ENCODE data around the gene ITPR2. TPM values are rescaled to one million over a fixed set of nuclear protein-coding genes. Genes with fewer than 3 reads are reported as not detected.

ITPR2 gene
- total RNA-seq, 1 donor from 2014 or later = 71.7 TPM

- ATAC-seq = no peak
- intact Hi-C loops (cut with DNase I) = no loop called here
- no peak for DNase-seq (ENCODE audit: low spot score)
Observed at GRCh38 chr12:26293612-26294011, 539.4 kb downstream of the ITPR2 start.

GRCh38 chr12:26292596-26292995 is 540.4 kb downstream of the ITPR2 start:
- intact Hi-C loops (cut with DNase I) = no loop called here

GRCh38 chr12:26290565-26290964 is 542.4 kb downstream of the ITPR2 start:
- intact Hi-C loops (cut with DNase I) = no loop called here
- ATAC-seq (no peak), DNase-seq (ENCODE audit: low spot score) (no peak)

More at GRCh38 chr12:26292596-26292995, 540.4 kb downstream of the ITPR2 start:
- DNase-seq (ENCODE audit: low spot score) (no peak), ATAC-seq (no peak)

DNA sequence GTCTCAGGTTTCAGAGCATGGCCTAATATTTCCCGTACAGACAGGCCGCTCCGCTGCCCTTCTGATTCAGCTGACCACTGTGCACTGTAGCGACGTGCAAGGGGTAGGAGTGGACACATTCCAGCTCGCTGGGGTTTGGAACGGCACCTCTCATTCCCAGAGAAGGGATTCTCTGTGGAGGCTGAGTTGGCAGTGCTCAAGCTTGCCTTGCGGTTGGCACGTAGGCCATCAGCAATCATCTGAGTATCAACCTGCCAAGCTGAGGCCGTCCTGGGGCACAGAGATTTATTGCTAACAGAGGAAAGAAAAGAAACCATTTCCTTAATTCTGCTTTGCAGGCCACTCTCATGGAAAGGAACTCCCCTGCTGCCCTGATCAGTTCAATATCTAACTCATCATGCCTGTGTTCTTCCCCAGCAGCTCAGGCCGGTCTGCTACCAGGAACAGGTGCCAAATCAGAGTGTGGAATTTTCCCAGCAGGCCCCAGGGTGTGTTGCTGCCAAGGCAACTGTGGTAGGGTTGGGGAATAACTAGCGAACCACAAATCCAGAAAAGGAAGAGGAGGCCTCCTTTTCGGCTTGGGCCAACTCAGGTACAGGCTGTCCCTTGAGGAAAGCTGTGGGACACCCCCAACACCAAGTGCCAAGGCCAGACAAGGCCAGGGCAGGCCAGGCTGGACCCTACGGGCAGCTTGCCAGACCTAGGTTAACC is 545.2 kb downstream of the ITPR2 start:
- peak; percentile 74 for DNase-seq (ENCODE audit: low spot score)
- intact Hi-C loops (cut with DNase I) = no loop called here

More for the DNA sequence above, 545.2 kb downstream of the ITPR2 start:
- ATAC-seq = peak; percentile 85

Other genes starting within 250 kb of the ITPR2 start
- gene INTS13, start 104.8 kb upstream of the ITPR2 start, total RNA-seq = 13.9 TPM
- gene FGFR1OP2, start 105.3 kb upstream of the ITPR2 start, total RNA-seq = 81.9 TPM
- 58.9 TPM for gene TM7SF3, start 181.2 kb upstream of the ITPR2 start, total RNA-seq
- 67.7 TPM for gene MED21, start 189.4 kb upstream of the ITPR2 start, total RNA-seq
- not detected for gene C12orf71, start 249.4 kb upstream of the ITPR2 start, total RNA-seq

Data from sciatic nerve (tissue), 2 donors.